ENCODE measurements around the gene F10. TPM values are rescaled to one million over a fixed set of nuclear protein-coding genes. Genes with fewer than 3 reads are reported as not detected.

F10 gene
- total and polyA plus RNA-seq, 2 donors (not counting 3 experiments of a cell fraction or from before 2014, with no cell fraction given) = 0.25 TPM; not detected in 1

- TF ChIP-seq JUN (IDR thresholded peaks at IDR 0.05; ENCODE audit: borderline replicate concordance, insufficient read depth, insufficient read length, low read depth) (no peak), EZH2 (IDR thresholded peaks at IDR 0.05; ENCODE audit: borderline replicate concordance, low read depth, low read length, severe bottlenecking) (no peak), MAX (IDR thresholded peaks at IDR 0.05; ENCODE audit: insufficient read depth, insufficient read length) (no peak), POLR2AphosphoS5 (IDR thresholded peaks at IDR 0.05; ENCODE audit: insufficient read depth, low read depth, low read length) (no peak), CTCF (IDR thresholded peaks at IDR 0.05; ENCODE audit: extremely low read depth in 1 of 2, insufficient read depth in 1 of 2, low read depth in 1 of 2, low read length in 2 of 2) (no peak), POLR2A (IDR thresholded peaks at IDR 0.05; ENCODE audit: low read depth, low read length) (no peak), GATA2 (IDR thresholded peaks at IDR 0.05; ENCODE audit: insufficient read depth, insufficient read length, low read depth, low read length) (no peak), FOS (IDR thresholded peaks at IDR 0.05; ENCODE audit: borderline replicate concordance, insufficient read depth, low read length) (no peak), MYC (IDR thresholded peaks at IDR 0.05; ENCODE audit: low read depth, low read length) (no peak)
- no peak overlapping the region for H3K4me2 ChIP-seq (ENCODE audit: insufficient read depth, low read length)
- POLR2A ChIA-PET = no interaction called here
- intact Hi-C loops (cut with micrococcal nuclease) = no loop called here
- no peaks in the 10 kb centered on the region for H3K4me1 ChIP-seq (ENCODE audit: control insufficient read depth, extremely low read depth, insufficient read depth, low read length)
- CTCF ChIA-PET = no interaction called here
- H3K27ac ChIP-seq (ENCODE audit: insufficient read depth, low read depth, low read length) = no peak overlapping the region
- H2AFZ ChIP-seq (ENCODE audit: low read depth, low read length) = no peak overlapping the region
- dilution Hi-C loops (cut with MboI; ENCODE audit: extremely low pct_ligation_motif_present, low sequenced_read_pairs) = no loop called here
- H3K4me3 ChIP-seq (replicated peaks in 1 of 3; ENCODE audit: insufficient read depth in 1 of 3, low read depth in 1 of 3, low read length in 3 of 3) = no peak overlapping the region
- no peak overlapping the region for H3K9ac ChIP-seq (replicated peaks; ENCODE audit: extremely low read depth, insufficient read depth, low read length)
- H3K36me3 ChIP-seq (ENCODE audit: control insufficient read depth in 2 of 2, extremely low read depth in 1 of 2, insufficient read depth in 2 of 2, low read length in 2 of 2) = no peaks in the 10 kb centered on the region
- DNase-seq (ENCODE audit: low read depth, low spot score) (no peak), FAIRE-seq (no peak)
- peaks cover 11 to 19% of the 10 kb centered on the region in 2 experiments for H3K27me3 ChIP-seq (ENCODE audit: control insufficient read depth in 2 of 2, insufficient read depth in 2 of 2, low read length in 2 of 2)
- BruUV-seq (replicated peaks) = no TSS peak
- H4K20me1 ChIP-seq (replicated peaks; ENCODE audit: control insufficient read depth, extremely low read depth, insufficient read depth, low read length) = no peaks in the 10 kb centered on the region
- H3K9me1 ChIP-seq (replicated peaks; ENCODE audit: control insufficient read depth, extremely low read depth, insufficient read depth, low read length) = no peaks in the 10 kb centered on the region
- no peaks in the 10 kb centered on the region for H3K79me2 ChIP-seq (ENCODE audit: control insufficient read depth, insufficient read depth, low read length)
- H3K9me3 ChIP-seq (replicated peaks; ENCODE audit: control insufficient read depth, insufficient read depth, low read length) = no peaks in the 10 kb centered on the region
Measured at GRCh38 chr13:113105921-113106452, 16.6 kb upstream of the F10 start.

All from endothelial cell of umbilical vein (primary cell).